GM12864 (cell line): ENCODE measurements around the gene POLR1A.

ENCODE experiments used
- DNase-seq: peaks from one replicate; pipeline ENCODE4 v3.0.0-alpha.2; 2011; ENCODE audit warnings: low read depth
- H3K4me3 ChIP-seq: 2 replicates; pipeline ENCODE4 v1.5.1; 2011; ENCODE audit warnings: mild to moderate bottlenecking, low read depth, low read length, control low read depth
- CTCF ChIP-seq: IDR thresholded peaks from 2 replicates; pipeline ENCODE4 v1.5.1; 2011; ENCODE audit warnings: low read depth, mild to moderate bottlenecking, moderate library complexity, low read length, control low read depth, inconsistent platforms; ENCODE audit errors: missing control alignments

POLR1A gene

GRCh38 chr2:86044614-86045013, 61.1 kb downstream of the POLR1A start:
- TF ChIP-seq CTCF = no peak
- no peak overlapping the region for H3K4me3 ChIP-seq
- DNase-seq = no peak

DNA sequence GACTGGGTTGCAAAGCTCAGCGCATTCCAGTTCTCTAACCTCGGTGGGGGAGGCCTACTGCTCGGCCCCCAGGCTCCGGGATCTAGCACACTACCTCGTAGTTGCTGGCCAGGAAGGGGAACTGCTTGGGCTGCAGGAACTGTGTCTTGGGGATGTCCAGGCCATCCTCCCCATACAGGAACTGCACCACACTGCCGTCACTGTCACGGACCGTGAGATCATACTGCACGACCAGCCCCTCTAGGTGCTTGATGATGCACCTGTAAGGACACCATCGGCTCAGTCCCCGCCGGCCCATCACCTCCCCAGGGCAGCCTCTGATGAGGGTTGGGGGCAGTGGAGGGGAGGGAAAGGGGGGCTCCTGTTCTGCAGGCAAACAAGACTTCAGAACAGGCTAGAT, 61.6 kb downstream of the POLR1A start:
- no peak overlapping the region for H3K4me3 ChIP-seq
- DNase-seq = no peak
- TF ChIP-seq CTCF = no peak

DNA sequence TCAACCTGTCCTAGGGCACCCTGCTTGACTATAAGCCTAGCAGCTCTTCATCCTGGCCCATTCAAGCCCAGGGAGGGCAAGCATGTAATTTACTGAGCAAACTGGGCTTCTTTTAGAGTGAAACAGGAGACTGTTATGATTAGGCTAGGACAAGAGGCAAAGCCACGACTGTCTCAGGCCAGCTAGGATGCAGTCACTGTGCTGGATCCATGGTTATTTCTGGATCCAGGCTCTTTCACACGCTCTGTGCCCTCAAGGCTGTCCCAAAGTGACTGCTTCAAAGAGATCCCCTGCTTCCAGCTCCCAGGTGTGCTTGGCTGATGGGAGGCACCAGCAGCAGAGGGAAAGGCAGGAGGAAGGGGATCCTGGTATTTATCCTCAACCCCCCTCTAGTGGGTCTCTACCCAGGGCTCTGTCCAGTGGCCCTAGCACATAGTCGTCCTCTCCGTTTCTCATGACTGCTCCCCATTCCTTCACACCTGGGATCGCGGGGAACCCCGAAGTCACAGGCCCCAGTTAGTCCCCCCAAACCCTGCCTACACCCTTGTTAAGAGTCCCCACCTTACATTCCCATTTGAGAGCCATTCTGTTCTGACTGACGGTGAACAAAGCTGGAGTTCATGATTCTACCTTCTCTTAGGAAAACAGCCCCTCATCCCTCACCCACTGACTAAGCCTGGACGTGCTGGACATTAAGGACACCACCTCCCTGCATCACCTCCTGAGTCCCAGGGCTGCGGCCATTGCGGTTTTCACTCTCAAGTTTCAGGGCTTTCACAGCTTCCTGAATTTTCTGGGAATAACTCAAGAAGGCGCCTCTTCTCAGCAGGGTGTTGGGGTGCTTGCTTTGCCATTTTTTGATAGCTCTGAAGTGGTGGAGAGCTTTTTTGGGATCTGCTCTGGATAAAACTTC, 63.2 kb downstream of the POLR1A start:
- no peak overlapping the region for H3K4me3 ChIP-seq
- no peak for DNase-seq
- TF ChIP-seq CTCF = no peak

GRCh38 chr2:86039963-86040655, 65.6 kb downstream of the POLR1A start:
- no peak for TF ChIP-seq CTCF
- no peak for DNase-seq
- H3K4me3 ChIP-seq = no peak overlapping the region

DNA sequence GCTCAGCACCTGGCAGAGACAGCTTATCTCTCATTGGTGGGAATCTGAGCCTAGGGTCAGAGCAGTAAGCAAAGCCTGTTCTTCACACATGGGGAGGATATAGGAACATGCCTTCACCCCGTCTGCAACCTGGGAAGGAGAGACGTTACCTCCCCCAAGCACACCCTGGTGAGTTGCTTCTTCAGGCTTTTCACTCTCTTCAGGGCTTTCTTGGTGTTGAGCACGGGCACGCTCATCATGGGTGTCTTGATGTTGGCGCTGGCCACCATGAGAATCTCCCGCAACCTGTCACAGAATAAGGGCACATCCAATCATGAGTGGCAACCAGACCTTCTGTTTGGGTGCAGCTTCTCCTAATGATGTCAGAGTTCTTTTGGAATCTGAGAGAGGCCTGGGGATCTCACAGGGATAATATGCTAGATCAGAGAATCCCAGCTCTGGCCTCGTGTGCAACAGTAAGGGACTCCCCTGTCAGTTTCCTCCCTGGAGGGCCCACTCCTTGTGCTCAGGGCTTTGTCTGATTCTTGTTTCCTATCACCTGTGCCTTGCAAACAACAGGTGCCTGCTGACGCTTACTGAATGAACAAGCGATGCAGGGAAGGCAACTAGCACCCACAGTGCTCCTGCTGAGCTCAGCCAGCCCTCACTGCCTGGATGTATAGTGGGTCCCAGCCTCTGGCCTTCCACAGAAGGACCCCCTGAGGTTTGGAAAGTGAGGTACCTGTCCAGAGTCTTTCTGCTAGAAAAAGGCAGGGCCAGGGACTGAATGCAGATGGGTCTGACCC, 66.3 kb downstream of the POLR1A start:
- DNase-seq = no peak
- H3K4me3 ChIP-seq = no peak overlapping the region
- no peak for TF ChIP-seq CTCF

DNA sequence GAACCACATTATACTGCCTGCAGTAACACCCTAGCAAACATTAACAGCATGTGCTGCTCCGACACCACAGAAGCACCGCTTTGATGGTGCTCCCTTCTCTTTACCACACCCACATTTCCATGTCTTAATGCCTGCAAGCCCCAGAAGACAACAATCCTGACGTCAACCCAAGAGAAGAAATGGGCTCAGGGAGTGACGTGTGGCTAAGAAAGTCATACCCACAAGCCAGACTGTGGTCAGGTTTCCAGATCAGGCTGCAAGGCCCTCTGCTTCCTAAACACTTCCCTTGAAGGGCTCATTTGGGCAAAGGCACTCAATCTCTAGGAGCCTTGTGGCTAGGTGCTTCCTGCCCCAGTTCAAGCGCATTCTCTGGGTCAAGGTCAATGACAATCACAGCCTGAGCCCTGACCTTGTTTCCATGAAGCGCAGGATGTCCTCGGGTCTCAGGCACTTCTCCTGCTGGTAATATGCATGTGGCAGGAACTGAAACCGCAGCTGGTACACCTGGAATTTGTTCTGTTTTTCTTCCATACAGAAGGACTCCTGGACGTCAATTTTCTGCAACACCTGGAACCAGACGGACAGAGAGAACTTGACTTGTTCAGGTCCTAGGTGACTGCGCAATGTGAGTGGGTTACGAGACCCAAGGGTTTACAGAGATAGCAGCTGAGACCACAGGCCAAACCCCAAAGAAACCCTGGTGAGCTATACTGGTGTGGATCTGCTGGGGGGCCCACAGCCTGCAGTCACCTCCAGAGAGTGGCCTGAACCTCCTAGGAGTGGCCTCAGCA, 67.2 kb downstream of the POLR1A start:
- no peak overlapping the region for H3K4me3 ChIP-seq
- DNase-seq = no peak
- TF ChIP-seq CTCF = no peak
